Muscle of leg (tissue), 11 donors: Measurements from ENCODE around the gene CD96. TPM values are rescaled to one million over a fixed set of nuclear protein-coding genes. Genes with fewer than 3 reads are reported as not detected.

Experiments used
- DNase-seq: peaks from one replicate; pipeline ENCODE4 v3.0.0; 2013
- H3K27ac ChIP-seq: one replicate; pipeline ENCODE4 v1.5.1; 2013; ENCODE audit warnings: mild to moderate bottlenecking, low read length, control low read depth
- H3K27me3 ChIP-seq: one replicate; pipeline ENCODE4 v1.6.1; 2013; ENCODE audit warnings: low read length; ENCODE audit not compliant: control insufficient read depth, insufficient read depth
- H3K36me3 ChIP-seq: one replicate; pipeline ENCODE4 v1.6.1; 2013; ENCODE audit warnings: low read length; ENCODE audit not compliant: control insufficient read depth, insufficient read depth
- H3K4me1 ChIP-seq: one replicate; pipeline ENCODE4 v1.6.1; 2013; ENCODE audit warnings: low read length; ENCODE audit not compliant: control insufficient read depth, insufficient read depth
- H3K4me3 ChIP-seq: one replicate; pipeline ENCODE4 v1.5.1; 2013; ENCODE audit warnings: low read length, control low read depth
- H3K9me3 ChIP-seq: replicated peaks from 2 replicates; pipeline ENCODE4 v1.6.1; 2013; ENCODE audit warnings: low read depth, low read length; ENCODE audit not compliant: control insufficient read depth
- WGBS: methylation state at CpG from one replicate; pipeline ENCODE4 v1.1.5; 2013; ENCODE audit warnings: missing lambda C conversion rate; ENCODE audit not compliant: insufficient coverage; 5-methylcytosine and 5-hydroxymethylcytosine counted together
- polyA plus RNA-seq, 8 donors: library from polyadenylated mRNA; unstranded; fragments of 120-200 nt; gene quantifications; one replicate each; pipeline versions ENCODE4 v1.2.1 to v1.2.3, GENCODE V29; 2013; ENCODE audit warnings: inconsistent platforms in 1 of 8, low replicate concordance in 1 of 8; ENCODE audit not compliant: insufficient read length in 8 of 8, insufficient read depth in 1 of 8
- total RNA-seq: library from RNA; stranded (reverse); fragments of 120-200 nt; gene quantifications from one replicate; pipeline ENCODE4 v1.2.4, GENCODE V29; 2013

Gene CD96
- total and polyA plus RNA-seq, 9 donors = 0.22 to 0.48 (median 0.35) TPM

GRCh38 chr3:111681661-111682426 is 139.8 kb downstream of the CD96 start:
- no peaks in the 10 kb centered on the region for H3K27me3 ChIP-seq
- H3K9me3 ChIP-seq = no peaks in the 10 kb centered on the region
- no peak for DNase-seq
- no peaks in the 10 kb centered on the region for H3K4me1 ChIP-seq
- H3K36me3 ChIP-seq = no peaks in the 10 kb centered on the region
- H3K4me3 ChIP-seq = no peak overlapping the region
- H3K27ac ChIP-seq = no peak overlapping the region
- 70% methylated on average over 3 of the region's 7 CpGs for WGBS

- Histone ChIP-seq H3K4me1 (no peaks in the 10 kb centered on the region), H3K36me3 (no peaks in the 10 kb centered on the region), H3K4me3 (no peak overlapping the region), H3K27ac (no peak overlapping the region), H3K9me3 (no peaks in the 10 kb centered on the region), H3K27me3 (no peaks in the 10 kb centered on the region)
- no peak for DNase-seq
- 64% methylated on average over 3 of the region's 4 CpGs for WGBS
Measured at GRCh38 chr3:111684640-111685039, 142.6 kb downstream of the CD96 start.

GRCh38 chr3:111688190-111688800 is 146.3 kb downstream of the CD96 start:
- Histone ChIP-seq H3K36me3 (no peaks in the 10 kb centered on the region), H3K4me1 (no peaks in the 10 kb centered on the region), H3K9me3 (no peaks in the 10 kb centered on the region), H3K27ac (no peak overlapping the region), H3K4me3 (no peak overlapping the region), H3K27me3 (no peaks in the 10 kb centered on the region)
- 33% methylated on average over 1 of the region's 2 CpGs for whole genome bisulfite sequencing
- no peak for DNase-seq

- Histone ChIP-seq H3K27me3 (no peaks in the 10 kb centered on the region), H3K9me3 (no peaks in the 10 kb centered on the region), H3K4me1 (no peaks in the 10 kb centered on the region), H3K36me3 (no peaks in the 10 kb centered on the region), H3K27ac (no peak overlapping the region), H3K4me3 (no peak overlapping the region)
- no CpG with 5 or more reads among the region's 3 CpGs for WGBS
- no peak for DNase-seq
Measured at GRCh38 chr3:111690242-111690641, 148.2 kb downstream of the CD96 start.

- Histone ChIP-seq H3K4me1 (no peaks in the 10 kb centered on the region), H3K27ac (no peak overlapping the region), H3K4me3 (no peak overlapping the region), H3K27me3 (no peaks in the 10 kb centered on the region), H3K9me3 (no peaks in the 10 kb centered on the region), H3K36me3 (no peaks in the 10 kb centered on the region)
- DNase-seq = peak; percentile 37
- no CpG with 5 or more reads among the region's 2 CpGs for WGBS
Measured at GRCh38 chr3:111691293-111691909, 149.4 kb downstream of the CD96 start.

- no peak overlapping the region for H3K27ac ChIP-seq
- H3K27me3 ChIP-seq = no peaks in the 10 kb centered on the region
- no peaks in the 10 kb centered on the region for H3K36me3 ChIP-seq
- H3K9me3 ChIP-seq = no peaks in the 10 kb centered on the region
- no peaks in the 10 kb centered on the region for H3K4me1 ChIP-seq
- H3K4me3 ChIP-seq = no peak overlapping the region
- DNase-seq = no peak
- no CpG with 5 or more reads among the region's 8 CpGs for WGBS
Measured at GRCh38 chr3:111692593-111693552, 150.9 kb downstream of the CD96 start.

- Histone ChIP-seq H3K27ac (no peak overlapping the region), H3K27me3 (no peaks in the 10 kb centered on the region), H3K36me3 (no peaks in the 10 kb centered on the region), H3K9me3 (no peaks in the 10 kb centered on the region), H3K4me1 (no peaks in the 10 kb centered on the region), H3K4me3 (no peak overlapping the region)
- WGBS = 86% methylated on average over 2 of the region's 2 CpGs
- DNase-seq = no peak
Measured at GRCh38 chr3:111694471-111694870, 152.5 kb downstream of the CD96 start.

GRCh38 chr3:111695636-111696117 is 153.7 kb downstream of the CD96 start:
- H3K9me3 ChIP-seq = no peaks in the 10 kb centered on the region
- no peaks in the 10 kb centered on the region for H3K36me3 ChIP-seq
- WGBS = no CpG with 5 or more reads among the region's 1 CpG
- DNase-seq = no peak
- H3K27me3 ChIP-seq = no peaks in the 10 kb centered on the region
- H3K27ac ChIP-seq = no peak overlapping the region
- H3K4me3 ChIP-seq = no peak overlapping the region
- no peaks in the 10 kb centered on the region for H3K4me1 ChIP-seq

- H3K27ac ChIP-seq = no peak overlapping the region
- no peaks in the 10 kb centered on the region for H3K9me3 ChIP-seq
- H3K4me1 ChIP-seq = no peaks in the 10 kb centered on the region
- no peak for DNase-seq
- H3K36me3 ChIP-seq = no peaks in the 10 kb centered on the region
- H3K27me3 ChIP-seq = no peaks in the 10 kb centered on the region
- no peak overlapping the region for H3K4me3 ChIP-seq
- WGBS = no CpG with 5 or more reads among the region's 3 CpGs
Measured at GRCh38 chr3:111700054-111700453, 158.1 kb downstream of the CD96 start.
